Activated naive CD8-positive, alpha-beta T cell treated with anti-CD3 and anti-CD28 coated beads, Interleukin-2, amount 50 U/mL, for 24 hours (primary cell): ENCODE data around the gene TREML2.

Experiments used
- ATAC-seq: fragments of 150-1000 bp; cut with Tn5 transposase; one replicate; pipeline ENCODE4 v1.10.0; 2021
- DNase-seq: peaks from one replicate; pipeline ENCODE4 v3.0.0; 2021
- H3K27ac Mint-ChIP-seq: one replicate; pipeline ENCODE4 v1.8.0; 2021; ENCODE audit warnings: mild to moderate bottlenecking, mixed read lengths
- H3K27me3 Mint-ChIP-seq: one replicate; pipeline ENCODE4 v1.8.0; 2021; ENCODE audit warnings: mixed read lengths
- H3K36me3 Mint-ChIP-seq: one replicate; pipeline ENCODE4 v1.8.0; 2021; ENCODE audit warnings: low read depth, mixed read lengths
- H3K4me1 Mint-ChIP-seq: one replicate; pipeline ENCODE4 v1.8.0; 2021; ENCODE audit warnings: mixed read lengths
- H3K4me3 Mint-ChIP-seq: one replicate; pipeline ENCODE4 v1.8.0; 2021; ENCODE audit warnings: mild to moderate bottlenecking, moderate library complexity, mixed read lengths
- H3K9me3 Mint-ChIP-seq: one replicate; pipeline ENCODE4 v1.8.0; 2021; ENCODE audit warnings: mixed read lengths

TREML2 gene

DNA sequence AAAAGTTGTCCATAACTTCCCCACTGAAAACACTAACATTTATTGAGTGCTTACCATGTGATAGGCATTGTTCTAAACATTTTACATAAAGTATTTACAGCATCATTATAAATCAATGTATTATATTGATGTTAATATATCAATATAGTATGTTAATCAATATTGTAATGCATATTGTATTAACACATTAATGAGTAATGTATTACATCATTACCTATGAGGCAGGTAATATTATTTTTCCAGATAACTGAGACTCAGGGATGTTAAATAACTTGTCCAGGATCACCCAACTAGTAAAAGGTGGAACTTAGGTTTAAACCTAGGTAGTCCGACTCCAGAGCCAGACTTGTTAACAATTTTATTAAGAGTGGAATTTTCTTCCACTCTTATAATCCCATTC lies 25.9 kb downstream of the TREML2 start:
- no peaks in the 10 kb centered on the region for H3K4me1 Mint-ChIP-seq
- ATAC-seq (no peak), DNase-seq (no peak)
- H3K27ac Mint-ChIP-seq = no peak overlapping the region
- H3K9me3 Mint-ChIP-seq = no peaks in the 10 kb centered on the region
- H3K4me3 Mint-ChIP-seq = no peak overlapping the region
- H3K36me3 Mint-ChIP-seq = no peaks in the 10 kb centered on the region
- H3K27me3 Mint-ChIP-seq = no peaks in the 10 kb centered on the region

DNA sequence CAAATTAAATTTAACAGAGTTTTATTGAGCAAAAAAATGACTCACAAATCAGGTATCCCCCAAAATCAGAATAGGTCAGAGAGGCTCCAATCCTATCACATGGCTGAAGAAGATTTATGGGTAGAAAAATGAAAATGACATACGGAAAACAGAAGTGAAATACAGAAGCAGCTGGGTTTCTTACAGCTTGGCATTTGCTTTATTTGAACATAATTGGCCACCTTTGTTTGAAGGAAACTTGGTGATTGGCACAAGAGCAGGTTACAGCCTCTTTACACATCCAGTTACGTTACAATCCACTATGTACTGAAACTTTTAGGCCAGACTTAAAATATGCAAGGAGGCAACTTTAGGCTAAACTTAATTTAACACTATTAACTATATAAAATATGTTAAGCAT lies 26.3 kb downstream of the TREML2 start:
- DNase-seq = no peak
- ATAC-seq = no peak
- Mint-ChIP-seq H3K27ac (no peak overlapping the region), H3K4me1 (no peaks in the 10 kb centered on the region), H3K9me3 (no peaks in the 10 kb centered on the region), H3K4me3 (no peak overlapping the region), H3K27me3 (no peaks in the 10 kb centered on the region), H3K36me3 (no peaks in the 10 kb centered on the region)

DNA sequence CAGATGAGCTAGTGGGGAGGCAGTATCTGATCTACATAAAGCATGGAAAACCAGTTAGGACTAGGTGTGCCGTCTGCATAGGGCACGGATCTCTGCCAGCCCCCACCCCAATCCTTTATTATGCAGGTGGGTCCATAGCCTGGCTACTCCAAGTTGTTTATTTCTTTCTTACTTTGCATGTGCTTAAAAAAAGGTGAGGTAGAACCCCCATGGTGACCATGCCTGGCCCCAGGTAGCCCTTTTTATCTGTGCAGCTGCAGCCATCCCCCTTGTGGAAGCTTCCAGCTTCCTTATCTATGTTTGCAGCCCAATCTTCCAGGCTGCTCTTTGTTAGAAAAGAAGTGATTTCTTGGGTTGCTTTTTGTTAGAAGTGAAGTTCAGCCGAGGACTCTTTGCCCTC lies 29.0 kb downstream of the TREML2 start:
- Mint-ChIP-seq H3K27me3 (no peaks in the 10 kb centered on the region), H3K9me3 (no peaks in the 10 kb centered on the region), H3K27ac (no peak overlapping the region), H3K4me3 (no peak overlapping the region), H3K4me1 (peaks cover 3% of the 10 kb centered on the region), H3K36me3 (no peaks in the 10 kb centered on the region)
- ATAC-seq (no peak), DNase-seq (no peak)

DNA sequence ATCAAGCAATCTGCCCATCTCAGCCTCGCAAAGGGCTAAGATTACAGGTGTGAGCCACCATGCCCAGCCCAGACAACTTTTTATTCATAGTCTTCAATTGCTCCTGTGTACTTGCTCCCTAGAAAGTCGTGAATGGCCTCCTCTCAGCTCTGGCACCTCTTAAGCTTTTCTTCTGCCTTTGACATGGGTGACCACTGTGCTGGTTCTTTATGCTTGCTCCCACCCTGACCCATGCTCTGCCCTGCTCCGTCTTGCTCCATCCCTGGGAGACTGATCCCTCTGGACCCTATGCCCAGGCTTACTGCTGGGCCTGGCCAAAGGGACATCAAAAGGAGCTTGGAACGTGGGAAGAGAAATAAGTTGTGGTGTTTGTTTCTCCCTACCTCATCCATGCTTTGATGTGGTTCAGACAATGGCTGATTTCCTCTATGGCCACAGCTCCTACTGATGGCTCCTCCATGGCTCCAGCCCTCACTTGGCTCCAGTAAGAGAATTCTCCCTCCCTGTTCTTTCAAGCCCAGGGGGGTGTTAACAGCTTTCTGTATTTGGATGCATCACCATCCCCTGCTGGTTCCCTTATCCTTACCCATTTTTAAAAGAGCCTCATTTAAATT lies 30.3 kb downstream of the TREML2 start:
- DNase-seq (no peak), ATAC-seq (no peak)
- Mint-ChIP-seq H3K27me3 (no peaks in the 10 kb centered on the region), H3K9me3 (no peaks in the 10 kb centered on the region), H3K4me3 (no peak overlapping the region), H3K36me3 (no peaks in the 10 kb centered on the region), H3K4me1 (peaks cover 3% of the 10 kb centered on the region), H3K27ac (no peak overlapping the region)

DNA sequence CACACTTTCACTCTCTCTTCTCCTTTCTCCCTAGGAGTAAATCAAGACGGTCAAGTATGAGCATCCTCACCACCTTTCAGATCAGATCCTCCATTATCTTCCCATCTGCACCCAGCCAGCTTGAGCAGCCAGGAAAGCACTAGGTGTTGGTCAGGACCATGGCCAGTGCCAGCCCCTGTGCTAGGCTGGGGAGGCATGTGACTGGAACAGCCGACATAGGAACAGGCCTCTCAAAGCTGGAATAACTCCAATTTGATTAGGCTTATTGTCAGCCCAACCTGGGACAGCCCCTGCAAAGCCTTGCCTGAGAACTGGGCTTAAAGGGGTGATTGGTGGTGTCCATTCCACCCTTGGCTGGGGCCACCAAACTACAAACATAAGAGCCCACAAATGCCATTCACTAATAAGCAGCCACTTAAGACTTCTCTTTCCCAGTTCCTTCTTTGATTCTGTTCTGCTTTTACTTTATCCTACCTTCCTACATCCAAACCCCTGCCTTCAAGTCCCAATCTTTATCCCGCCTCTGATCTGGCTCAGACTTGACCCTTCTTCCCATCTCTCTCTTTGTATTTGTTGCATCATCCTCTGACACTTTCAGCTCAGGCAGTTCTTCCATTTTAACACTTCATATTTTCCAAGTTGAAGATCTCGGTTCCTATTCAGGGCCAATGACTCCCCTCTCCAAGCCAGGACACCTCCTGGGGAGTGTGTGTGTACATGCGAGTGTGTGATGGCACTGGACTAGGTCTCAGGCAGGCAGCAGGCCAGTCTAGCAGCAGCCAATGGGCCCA lies 33.6 kb downstream of the TREML2 start:
- no peaks in the 10 kb centered on the region for H3K9me3 Mint-ChIP-seq
- no peaks in the 10 kb centered on the region for H3K36me3 Mint-ChIP-seq
- ATAC-seq (no peak), DNase-seq (no peak)
- H3K4me3 Mint-ChIP-seq = no peak overlapping the region
- no peak overlapping the region for H3K27ac Mint-ChIP-seq
- H3K4me1 Mint-ChIP-seq = peaks cover 3% of the 10 kb centered on the region
- no peaks in the 10 kb centered on the region for H3K27me3 Mint-ChIP-seq

DNA sequence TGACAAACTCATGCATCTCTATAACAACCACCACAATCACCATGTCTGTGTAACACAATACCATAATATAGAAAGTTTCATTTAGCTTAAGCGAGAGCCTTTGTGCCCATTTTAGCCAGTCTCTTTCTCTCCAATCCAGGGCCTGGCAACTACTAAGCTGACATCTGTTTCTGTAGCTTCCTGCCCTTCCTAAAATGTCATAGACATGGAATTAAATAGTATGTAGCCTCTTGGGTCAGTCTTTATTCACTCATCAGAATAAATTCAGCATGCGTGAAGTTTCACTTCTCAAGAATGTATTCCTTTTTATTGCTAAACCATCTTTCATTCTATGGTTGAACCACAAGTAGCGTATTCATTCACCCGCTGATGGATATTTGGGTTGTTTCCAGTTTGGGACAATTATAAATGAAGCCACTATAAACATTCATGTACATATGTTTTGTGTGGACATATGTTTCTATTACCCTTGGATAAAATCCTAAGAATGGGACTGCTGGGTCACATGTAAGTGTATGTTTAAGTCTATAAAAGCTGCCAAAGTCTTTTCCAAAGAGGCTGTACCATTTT lies 36.3 kb downstream of the TREML2 start:
- Mint-ChIP-seq H3K4me1 (peaks cover 3% of the 10 kb centered on the region), H3K4me3 (no peak overlapping the region), H3K36me3 (no peaks in the 10 kb centered on the region), H3K27ac (no peak overlapping the region), H3K27me3 (peaks cover 4% of the 10 kb centered on the region), H3K9me3 (no peaks in the 10 kb centered on the region)
- ATAC-seq (no peak), DNase-seq (no peak)

DNA sequence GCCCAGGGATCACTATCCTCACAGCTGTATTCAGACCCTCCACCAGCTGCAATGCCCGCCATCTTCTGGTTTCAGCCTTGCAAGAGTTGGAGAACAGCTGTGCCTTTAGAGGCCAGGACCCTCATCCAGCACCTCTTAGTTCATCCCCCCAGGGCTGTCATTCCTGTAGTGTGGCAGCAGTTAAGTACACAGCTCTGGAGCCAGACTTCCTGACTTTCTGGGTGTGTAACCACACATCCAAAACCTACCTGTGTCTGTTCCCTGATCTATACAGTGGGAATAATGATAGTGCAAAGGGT lies 37.6 kb downstream of the TREML2 start:
- DNase-seq = no peak
- Mint-ChIP-seq H3K4me3 (no peak overlapping the region), H3K4me1 (peaks cover 3% of the 10 kb centered on the region), H3K27me3 (peaks cover 4% of the 10 kb centered on the region), H3K36me3 (no peaks in the 10 kb centered on the region), H3K27ac (no peak overlapping the region), H3K9me3 (no peaks in the 10 kb centered on the region)
- no peak for ATAC-seq

DNA sequence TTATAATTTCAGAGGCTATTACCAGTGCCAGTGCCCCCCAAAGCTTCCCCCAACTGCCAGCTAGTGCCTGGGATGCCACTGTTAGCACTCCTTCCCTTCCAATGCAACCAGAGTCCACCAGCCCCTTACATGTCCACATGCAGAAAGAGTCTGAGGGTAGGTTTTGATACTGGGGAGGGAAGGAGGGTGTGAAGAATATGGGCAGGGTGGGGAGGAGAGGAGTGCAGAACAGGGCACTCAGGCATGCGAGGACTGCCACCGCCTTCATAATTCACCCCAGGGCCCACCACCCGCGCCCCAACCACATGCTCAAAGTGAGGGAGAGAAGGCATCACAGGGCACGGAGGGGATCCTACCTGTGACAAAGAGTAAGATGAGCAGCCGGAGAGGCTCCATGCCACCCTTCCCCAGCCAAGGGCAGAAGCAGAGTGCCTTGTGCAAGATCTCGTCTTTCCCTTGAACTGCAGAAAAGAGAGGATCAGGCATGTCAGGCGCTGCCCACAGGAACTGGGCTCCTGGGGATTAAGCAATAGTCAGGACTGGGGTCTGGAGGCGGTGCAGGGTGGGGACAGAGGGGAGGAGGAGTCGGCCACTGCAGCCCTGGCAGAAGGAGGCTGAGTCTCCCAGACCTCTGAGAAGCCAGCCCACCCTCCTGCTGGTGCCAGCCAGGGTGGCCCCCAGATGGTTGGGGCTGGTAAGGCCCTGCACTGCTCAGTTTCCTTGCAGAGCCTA lies 38.1 kb downstream of the TREML2 start, which contains the start of gene TREM2:
Gene TREM2 (minus strand): TSS at position 430 of the 732 bp plus-strand sequence. CDS start 34 bp downstream, at position 396.
- no peaks in the 10 kb centered on the region for H3K36me3 Mint-ChIP-seq
- H3K4me1 Mint-ChIP-seq = peaks cover 3% of the 10 kb centered on the region
- no peak within 1 kb of the TSS for H3K4me3 Mint-ChIP-seq
- H3K27ac Mint-ChIP-seq = no peak within 1 kb of the TSS
- ATAC-seq = no peak
- no peaks in the 10 kb centered on the region for H3K9me3 Mint-ChIP-seq
- no peak for DNase-seq
- H3K27me3 Mint-ChIP-seq = peaks cover 6% of the 10 kb centered on the region

DNA sequence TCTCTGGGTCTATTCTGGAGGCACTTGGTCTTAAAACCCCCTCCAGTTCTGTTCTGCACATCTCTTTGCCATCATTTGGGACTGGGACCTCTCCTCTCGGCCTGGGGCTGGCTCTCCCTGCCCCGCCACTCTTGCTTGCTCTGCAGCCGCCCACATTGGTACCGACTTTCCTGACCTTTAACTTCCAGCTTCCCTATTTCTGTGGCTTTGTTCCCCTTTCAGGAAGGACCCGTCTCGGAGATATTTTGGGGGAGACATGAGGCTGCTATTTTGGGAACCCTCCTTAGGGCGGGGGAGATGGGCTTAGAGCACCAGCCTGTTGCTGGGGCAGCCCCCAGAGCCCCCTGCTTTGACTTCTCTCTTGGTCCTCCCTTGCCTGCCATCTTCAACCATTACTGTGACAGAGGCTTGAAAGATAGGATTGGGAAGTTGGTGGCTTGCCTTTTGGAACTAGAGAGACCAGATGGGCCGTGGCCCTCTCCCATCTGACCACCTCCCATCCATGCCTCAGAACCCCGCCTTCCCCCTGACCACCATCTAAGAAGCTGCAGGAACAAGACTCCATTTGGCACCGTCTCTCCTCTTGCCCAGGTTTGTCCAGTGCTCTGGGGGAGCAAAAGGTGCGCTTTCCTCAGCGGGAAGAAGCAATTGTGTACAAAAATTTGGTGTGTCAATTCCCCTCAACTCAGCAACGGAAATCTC lies 38.9 kb downstream of the TREML2 start:
- no peaks in the 10 kb centered on the region for H3K4me1 Mint-ChIP-seq
- H3K4me3 Mint-ChIP-seq = no peak overlapping the region
- peaks cover 6% of the 10 kb centered on the region for H3K27me3 Mint-ChIP-seq
- no peaks in the 10 kb centered on the region for H3K36me3 Mint-ChIP-seq
- ATAC-seq (no peak), DNase-seq (no peak)
- no peaks in the 10 kb centered on the region for H3K9me3 Mint-ChIP-seq
- no peak overlapping the region for H3K27ac Mint-ChIP-seq

DNA sequence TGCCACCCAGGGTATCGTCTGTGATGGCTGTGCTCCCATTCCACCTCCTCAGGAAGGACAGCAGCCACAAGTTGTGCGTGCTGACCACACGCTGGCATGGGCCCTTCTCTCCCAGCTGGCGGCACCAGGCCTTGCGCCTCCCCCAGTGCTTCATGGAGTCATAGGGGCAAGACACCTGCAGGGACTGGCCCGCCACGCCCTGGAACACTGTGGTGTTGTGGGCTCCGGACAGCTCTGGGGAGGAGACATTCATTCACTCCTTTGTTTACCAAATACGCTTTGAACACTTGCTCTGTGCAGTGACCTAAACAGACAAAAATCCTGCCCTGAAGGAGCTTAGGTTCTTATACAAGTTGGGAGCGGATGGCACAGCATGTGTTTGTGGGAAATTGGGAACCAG lies 39.6 kb downstream of the TREML2 start:
- H3K36me3 Mint-ChIP-seq = no peaks in the 10 kb centered on the region
- peaks cover 6% of the 10 kb centered on the region for H3K27me3 Mint-ChIP-seq
- DNase-seq (no peak), ATAC-seq (no peak)
- no peaks in the 10 kb centered on the region for H3K9me3 Mint-ChIP-seq
- no peak overlapping the region for H3K4me3 Mint-ChIP-seq
- H3K27ac Mint-ChIP-seq = no peak overlapping the region
- no peaks in the 10 kb centered on the region for H3K4me1 Mint-ChIP-seq

DNA sequence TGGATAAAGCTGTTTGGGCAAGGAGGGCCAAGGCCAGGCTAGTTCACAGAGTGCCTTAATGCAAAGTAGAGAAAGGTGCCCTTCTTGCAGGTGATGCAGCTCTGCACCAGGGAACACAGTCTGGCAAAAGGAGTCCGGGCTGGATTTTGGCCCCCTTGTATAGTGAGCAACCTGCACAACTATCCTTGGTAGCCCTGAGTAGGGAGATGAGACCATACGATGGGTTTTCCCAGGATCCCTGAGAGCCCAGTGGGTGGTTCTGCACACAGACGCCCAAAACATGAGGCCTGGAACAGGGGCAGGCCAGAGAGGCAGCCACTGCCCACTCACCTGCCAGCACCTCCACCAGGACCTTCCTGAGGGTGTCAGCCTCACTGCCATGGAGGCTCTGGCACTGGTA lies 40.0 kb downstream of the TREML2 start:
- Mint-ChIP-seq H3K4me1 (no peaks in the 10 kb centered on the region), H3K36me3 (no peaks in the 10 kb centered on the region), H3K9me3 (no peaks in the 10 kb centered on the region), H3K4me3 (no peak overlapping the region), H3K27ac (no peak overlapping the region), H3K27me3 (peaks cover 6% of the 10 kb centered on the region)
- DNase-seq = no peak
- ATAC-seq = no peak

DNA sequence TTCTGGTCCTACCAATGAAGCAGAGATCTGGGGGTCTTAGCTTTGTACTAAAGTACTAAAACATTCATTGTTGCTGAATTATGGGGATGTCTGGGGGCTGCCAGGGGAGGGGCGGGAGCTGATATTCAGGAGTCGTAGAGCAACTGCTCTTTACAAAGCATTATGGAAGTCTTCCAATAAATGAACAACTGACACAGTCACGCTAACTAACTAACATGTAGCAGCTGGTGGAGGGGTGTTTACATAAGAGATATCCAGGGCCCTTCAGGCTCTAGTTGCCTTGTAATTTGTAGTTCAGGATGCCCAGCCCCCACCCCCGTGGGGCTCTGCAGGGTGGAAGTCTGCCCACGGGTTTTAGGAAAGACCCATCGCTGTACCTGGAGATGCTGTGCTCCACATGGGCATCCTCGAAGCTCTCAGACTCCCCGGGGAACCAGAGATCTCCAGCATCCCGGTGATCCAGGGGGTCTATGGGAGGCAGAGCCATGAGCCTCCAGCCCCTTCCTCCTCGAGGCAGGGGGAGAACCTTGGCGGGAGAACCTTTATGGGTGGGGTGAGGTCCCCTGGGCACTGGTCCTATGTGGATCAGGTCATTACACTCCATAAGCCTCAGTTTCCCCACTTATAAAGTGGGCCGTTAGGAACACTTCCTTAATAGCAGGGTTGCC lies 41.4 kb downstream of the TREML2 start:
- Mint-ChIP-seq H3K27ac (no peak overlapping the region), H3K4me1 (no peaks in the 10 kb centered on the region), H3K27me3 (peaks cover 8% of the 10 kb centered on the region), H3K36me3 (no peaks in the 10 kb centered on the region), H3K4me3 (no peak overlapping the region), H3K9me3 (no peaks in the 10 kb centered on the region)
- DNase-seq (no peak), ATAC-seq (no peak)

DNA sequence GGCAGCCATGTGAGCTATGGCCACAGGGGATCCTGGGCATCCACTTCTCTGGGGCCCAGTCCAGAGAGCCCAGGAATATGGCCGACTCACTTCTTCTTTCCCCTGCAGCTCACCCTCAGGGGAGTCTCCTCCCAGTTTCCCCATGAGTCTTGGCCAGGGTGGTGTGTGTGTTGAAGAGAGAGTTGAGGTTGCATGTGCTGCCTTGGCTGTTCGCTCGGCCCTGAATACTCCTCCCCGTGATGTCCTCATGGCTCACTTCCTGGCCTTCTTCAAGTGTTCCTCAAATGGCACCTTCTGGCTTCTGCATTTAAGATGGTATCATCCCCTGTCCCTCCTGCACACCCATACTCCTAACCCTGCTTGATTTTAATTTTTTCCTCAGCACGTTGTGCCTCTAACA lies 43.6 kb downstream of the TREML2 start:
- Mint-ChIP-seq H3K9me3 (no peaks in the 10 kb centered on the region), H3K4me1 (no peaks in the 10 kb centered on the region), H3K4me3 (no peak overlapping the region), H3K27me3 (peaks cover 8% of the 10 kb centered on the region), H3K36me3 (no peaks in the 10 kb centered on the region), H3K27ac (no peak overlapping the region)
- no peak for ATAC-seq
- no peak for DNase-seq

DNA sequence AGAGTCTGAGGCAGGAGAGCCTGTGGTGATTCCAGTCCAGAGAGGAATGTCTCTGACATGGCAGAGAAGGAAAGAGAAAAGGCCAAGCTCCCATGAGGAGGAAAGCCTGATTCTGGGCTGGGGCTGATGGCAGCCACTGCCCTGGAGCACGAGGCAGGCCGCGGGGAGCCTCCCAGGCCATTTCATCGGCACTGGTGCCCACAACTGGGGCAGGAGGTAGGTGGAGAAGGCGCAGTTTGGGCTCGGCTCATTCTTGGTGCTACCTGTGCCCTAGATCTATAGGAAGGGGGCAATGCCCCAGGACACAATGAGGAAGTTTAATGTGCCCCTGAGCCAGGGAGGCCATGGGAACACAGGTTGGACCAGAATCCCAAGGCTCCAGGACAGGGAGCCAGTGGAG lies 44.2 kb downstream of the TREML2 start:
- H3K36me3 Mint-ChIP-seq = no peaks in the 10 kb centered on the region
- no peak overlapping the region for H3K4me3 Mint-ChIP-seq
- DNase-seq (no peak), ATAC-seq (no peak)
- H3K4me1 Mint-ChIP-seq = no peaks in the 10 kb centered on the region
- no peaks in the 10 kb centered on the region for H3K9me3 Mint-ChIP-seq
- peaks cover 5% of the 10 kb centered on the region for H3K27me3 Mint-ChIP-seq
- no peak overlapping the region for H3K27ac Mint-ChIP-seq
